Middle frontal gyrus (tissue), 1 donor: Measurements from ENCODE around the gene S100A4.

Experiments
- DNase-seq: peaks from one replicate; pipeline ENCODE4 v3.0.0-alpha.2; 2015; ENCODE audit warnings: low spot score; ENCODE audit errors: extremely low spot score

The S100A4 gene

DNA sequence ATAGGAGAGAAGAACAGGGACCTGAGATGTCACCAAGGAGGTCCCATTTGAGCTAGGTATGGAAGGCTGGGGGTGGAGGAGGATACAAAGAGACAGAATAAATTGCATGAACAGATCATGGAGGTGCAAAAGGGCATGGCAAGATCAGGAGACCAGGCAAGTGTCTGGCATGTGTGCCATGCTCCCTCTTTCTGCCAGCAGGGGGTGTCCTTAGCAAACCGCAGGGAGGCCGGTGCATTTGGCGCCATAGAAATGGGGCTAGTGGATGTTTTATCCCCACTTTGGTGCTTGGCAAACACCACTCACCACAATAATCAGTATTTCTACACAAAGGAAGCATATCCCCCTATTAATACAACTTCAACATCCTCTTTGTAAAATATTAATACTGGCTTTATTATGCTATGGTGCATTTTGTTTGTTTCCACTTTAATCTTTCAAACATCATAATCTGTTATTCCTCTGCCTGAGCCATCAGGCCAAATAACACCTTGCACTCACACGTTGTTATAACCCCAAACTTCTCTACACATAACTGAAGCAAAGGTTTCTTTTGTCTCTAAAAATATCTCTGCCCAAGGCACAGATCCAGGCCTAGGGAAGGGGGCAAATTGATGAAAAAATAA is 35.8 kb downstream of the S100A4 start:
- DNase-seq, result no peak

DNA sequence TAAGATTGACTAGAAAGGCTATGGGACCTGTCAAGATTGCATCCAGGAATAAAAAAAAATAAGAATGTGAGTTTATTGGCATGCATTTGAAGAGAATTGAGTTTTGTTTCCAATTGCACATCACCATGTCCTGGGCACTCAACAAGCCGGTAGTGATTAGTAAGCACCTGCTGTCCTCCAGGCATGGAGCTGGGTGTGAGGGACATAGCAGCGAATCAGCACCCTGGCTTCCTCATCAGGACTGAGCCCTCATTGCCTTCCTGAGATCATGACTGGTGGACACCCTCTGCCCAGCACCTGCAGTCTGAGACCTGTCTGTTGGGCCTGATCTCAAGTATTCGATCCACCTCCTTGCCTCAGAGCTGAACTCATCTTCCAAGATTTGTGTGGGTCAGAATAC is 36.6 kb downstream of the S100A4 start:
- no peak for DNase-seq

DNA sequence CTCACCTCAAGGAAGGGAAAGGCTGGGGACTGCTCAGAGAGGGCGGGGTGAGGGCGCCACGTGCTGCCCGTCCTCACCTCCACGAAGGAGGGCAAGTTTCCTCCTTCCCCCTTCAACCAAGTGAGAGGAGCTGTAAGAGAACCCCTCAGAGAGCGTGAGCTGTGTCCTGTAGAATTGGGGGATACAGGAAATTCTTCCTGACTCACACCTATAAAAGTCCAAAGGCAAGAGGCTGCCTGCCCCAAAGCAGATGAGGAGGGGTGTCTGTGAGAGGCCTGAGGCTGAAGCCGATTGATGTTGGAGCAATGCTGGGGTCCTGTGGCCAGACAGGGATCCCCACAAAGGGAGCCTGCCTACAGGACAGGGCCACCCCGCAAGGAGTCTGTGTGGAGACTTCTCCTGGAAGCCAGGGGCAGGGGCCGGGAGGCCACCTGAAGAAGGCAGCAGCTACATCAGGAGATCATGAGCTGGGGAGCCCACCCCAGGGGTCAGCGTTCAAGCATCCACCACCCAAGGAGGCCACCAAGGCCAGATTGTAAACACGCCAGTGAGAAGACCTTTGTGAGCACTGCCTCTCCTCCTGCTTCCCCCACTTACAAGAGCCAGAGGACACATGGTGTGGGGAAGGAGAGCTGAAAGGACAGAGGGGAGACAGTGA is 37.6 kb downstream of the S100A4 start:
- no peak for DNase-seq

DNA sequence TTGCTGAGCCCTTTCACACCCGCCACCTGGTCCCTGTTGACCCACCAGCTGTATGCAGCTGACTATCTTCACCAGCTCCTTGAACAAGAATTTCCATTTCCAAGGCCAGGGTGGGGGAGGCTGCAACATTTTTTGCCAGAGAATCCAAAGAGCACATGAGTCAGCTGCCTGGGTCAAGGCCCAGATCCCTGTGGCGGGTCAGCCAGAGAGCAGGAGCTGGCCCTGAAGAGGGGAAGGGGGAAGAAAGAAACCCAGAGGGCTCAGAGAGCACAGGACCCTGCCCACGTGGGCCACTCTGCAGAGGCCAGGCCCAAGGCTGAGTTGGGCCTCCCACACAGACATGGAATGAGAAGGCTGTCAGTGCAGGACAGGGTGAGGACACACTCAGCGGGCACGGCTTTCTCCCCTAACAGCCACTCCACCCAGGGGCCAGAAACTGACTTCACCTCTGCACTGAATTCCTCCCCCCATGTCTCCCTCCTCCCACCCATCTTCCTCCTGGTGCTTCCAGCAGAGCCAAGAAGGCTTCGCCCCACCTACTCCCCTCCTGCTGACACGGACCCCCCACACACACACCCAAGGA is 38.7 kb downstream of the S100A4 start:
- no peak for DNase-seq

DNA sequence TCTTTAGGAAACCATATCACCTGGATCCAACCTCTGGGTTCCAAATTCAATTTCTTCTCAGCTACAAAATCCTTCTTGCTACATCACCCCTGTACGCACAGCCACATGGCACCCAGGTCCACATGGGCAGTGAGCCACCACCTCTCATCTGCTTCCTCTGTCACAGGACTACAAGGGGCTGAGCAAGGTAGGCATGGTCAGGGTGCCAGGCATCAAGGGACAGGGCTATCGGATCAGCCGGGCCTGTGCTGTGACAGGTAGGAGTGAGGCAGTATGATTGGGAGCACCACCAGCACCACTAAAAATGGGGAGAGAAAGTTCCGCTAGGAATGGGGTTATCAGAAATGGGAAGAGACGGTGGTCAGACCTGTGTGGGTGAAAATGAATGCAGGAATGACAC is 39.2 kb downstream of the S100A4 start:
- no peak for DNase-seq

DNA sequence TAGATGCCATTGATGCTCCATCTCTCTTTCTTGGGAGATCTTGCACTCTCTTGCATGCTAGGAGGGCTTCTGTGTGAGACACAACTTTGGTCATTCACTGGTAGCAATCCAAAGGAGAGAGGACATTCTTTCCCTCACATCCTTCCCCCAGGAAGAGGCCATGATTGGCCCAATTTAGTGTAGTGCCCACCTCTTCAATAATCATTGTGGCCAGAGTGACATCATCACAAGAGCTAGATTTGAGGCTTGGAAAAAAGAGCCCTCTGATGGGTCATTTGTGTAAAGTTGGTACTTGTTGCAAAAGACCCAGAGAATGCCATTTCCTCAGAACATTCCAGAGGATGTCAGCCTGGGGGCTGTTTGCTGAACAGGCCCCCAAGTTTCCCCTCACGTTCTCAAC is 40.0 kb downstream of the S100A4 start:
- DNase-seq, result no peak

DNA sequence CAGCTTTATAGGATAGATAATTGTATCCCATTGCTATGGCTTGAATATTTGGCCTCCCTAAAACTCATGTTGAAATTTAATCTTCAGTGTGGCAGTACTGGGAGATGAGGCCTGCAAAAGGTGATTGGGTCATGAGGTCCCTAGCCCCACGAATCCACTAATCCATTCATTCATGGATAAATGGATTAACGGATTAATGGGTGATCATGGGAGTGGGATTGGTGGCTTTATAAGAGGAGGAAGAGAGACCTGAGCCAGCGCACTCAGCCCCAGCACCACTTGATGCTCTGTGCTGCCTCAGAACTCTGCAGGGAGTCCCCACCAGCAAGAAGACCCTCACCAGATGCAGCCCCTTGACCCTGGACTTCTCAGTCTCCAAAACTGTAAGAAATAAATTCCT is 41.8 kb downstream of the S100A4 start:
- DNase-seq, result no peak

DNA sequence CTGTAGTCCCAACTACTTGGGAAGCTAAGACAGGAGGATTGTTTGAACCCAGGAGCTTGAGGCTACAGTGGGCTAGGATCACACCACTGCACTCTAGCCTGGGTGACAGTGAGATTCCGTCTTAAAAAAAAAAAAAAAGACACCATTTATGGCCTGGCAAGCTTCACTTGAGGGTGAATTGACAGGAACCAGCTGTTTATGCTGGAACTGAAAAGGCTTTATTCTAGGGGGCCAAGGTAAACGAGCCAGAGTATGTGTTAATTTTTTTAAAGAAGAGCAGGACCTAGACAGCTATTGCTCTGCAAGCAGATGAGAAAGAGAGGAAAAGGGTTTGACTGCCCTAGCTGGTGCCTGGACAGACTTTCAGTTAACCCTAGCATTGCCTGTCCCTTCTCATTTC is 46.9 kb downstream of the S100A4 start:
- no peak for DNase-seq

DNA sequence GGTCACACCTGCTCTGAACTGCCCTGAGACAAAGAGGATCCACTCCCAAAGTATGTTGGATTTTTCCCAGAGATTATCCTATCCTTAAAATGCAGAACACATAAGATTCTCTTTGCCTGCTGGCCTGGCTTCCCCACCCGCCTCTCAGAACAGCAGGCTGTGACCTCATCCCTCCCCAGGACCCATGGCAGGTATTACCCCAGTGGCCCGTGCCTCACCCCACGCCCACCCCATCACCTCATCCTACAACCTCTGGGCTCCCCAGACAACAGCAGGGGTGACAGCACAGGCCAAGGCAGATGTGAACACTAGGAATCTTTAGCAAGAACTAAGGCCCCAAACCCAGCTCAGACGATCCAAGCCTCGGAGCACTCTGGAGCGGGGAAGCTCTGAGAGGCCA is 50.1 kb downstream of the S100A4 start:
- no peak for DNase-seq

DNA sequence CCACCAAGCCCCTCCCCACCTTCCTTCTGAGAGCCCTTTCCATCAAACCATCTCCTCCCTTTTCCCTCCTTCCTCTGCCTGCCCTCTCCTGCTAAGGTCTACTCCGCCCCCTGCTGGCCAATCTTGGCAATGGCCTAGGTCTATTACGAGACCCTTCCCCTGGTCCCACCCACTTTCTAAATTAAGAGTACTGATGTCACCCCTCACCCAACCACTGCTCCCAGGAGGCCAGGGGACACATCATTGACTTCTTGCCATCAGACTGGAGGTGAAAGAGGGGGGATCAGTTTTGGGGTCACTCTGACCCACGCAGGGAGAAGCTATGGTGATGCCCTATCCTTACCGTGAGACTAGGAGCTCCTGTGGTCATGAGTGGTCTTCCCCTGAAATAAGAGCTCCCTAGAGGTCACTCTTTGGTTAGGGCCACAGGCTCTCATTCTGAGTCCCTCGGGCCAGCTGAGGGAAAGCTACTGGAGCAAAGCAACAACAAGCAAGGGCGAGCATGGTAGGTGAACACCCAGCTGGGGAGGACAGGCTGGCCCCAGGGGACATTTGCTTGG is 50.5 kb downstream of the S100A4 start:
- DNase-seq, result no peak
